Suppressor macrophage treated with lipopolysaccharide for 1 hour (primary cell): Measurements from ENCODE around the gene ENTREP3.
A peak's percentile ranks its signal among the peaks of the same experiment; 100 is the strongest.
"Not testable (repeated sequence)": the region's sequence is repeated elsewhere in the genome, so short reads cannot be mapped to it uniquely, and the experiment has no call there.

ENCODE experiments used
- DNase-seq, 3 donors: peaks; one replicate each; pipeline ENCODE4 v3.0.0-alpha.2; 2020 to 2022

The ENTREP3 gene

GRCh38 chr1:155255243-155256007, at the start of gene ENTREP3:
TSS of gene ENTREP3 (minus strand) at chr1:155255483. CDS start at chr1:155254877, 606 bp downstream.
- peak; percentile 79 to 91 (median 81) for DNase-seq

- DNase-seq: no peak
These were observed 49.3 kb upstream of the ENTREP3 start for GRCh38 chr1:155304558-155305063.

GRCh38 chr1:155301342-155301841, 46.1 kb upstream of the ENTREP3 start, which contains the start of gene PKLR:
TSS of gene PKLR (minus strand) at chr1:155301438. CDS start at chr1:155301395, 43 bp downstream.
- no peak for DNase-seq

- DNase-seq: no peak
These were observed 45.5 kb upstream of the ENTREP3 start for GRCh38 chr1:155300553-155301329.

GRCh38 chr1:155300024-155300423, 44.7 kb upstream of the ENTREP3 start:
- DNase-seq: no peak

GRCh38 chr1:155297384-155297783, 42.1 kb upstream of the ENTREP3 start:
- no peak for DNase-seq

- no peak for DNase-seq
These were observed 41.4 kb upstream of the ENTREP3 start for GRCh38 chr1:155296661-155297060.

GRCh38 chr1:155295942-155296267, 40.6 kb upstream of the ENTREP3 start:
- no peak for DNase-seq

- DNase-seq: no peak
These were observed 40.1 kb upstream of the ENTREP3 start for GRCh38 chr1:155295183-155295941.

GRCh38 chr1:155294520-155295182, 39.4 kb upstream of the ENTREP3 start:
- no peak for DNase-seq

GRCh38 chr1:155293086-155293749, 37.9 kb upstream of the ENTREP3 start:
- DNase-seq: no peak

GRCh38 chr1:155291006-155291405, 35.7 kb upstream of the ENTREP3 start:
- not testable (repeated sequence) for DNase-seq

- no peak for DNase-seq
These were observed 32.8 kb upstream of the ENTREP3 start for GRCh38 chr1:155287987-155288543.

- no peak for DNase-seq
These were observed 31.3 kb upstream of the ENTREP3 start for GRCh38 chr1:155286544-155286943.

- DNase-seq: no peak
These were observed 30.4 kb upstream of the ENTREP3 start for GRCh38 chr1:155285631-155286044.

- no peak for DNase-seq
These were observed 29.8 kb upstream of the ENTREP3 start for GRCh38 chr1:155285063-155285462.

GRCh38 chr1:155284476-155284875, 29.2 kb upstream of the ENTREP3 start:
- DNase-seq: no peak

- DNase-seq: no peak
These were observed 27.3 kb upstream of the ENTREP3 start for GRCh38 chr1:155282488-155283091.

- DNase-seq: no peak
These were observed 24.0 kb upstream of the ENTREP3 start for GRCh38 chr1:155279268-155279667.

- no peak for DNase-seq
These were observed 23.4 kb upstream of the ENTREP3 start for GRCh38 chr1:155278689-155279160.
